K562 (cell line): ENCODE data around the gene LCA5. TPM values are rescaled to one million over a fixed set of nuclear protein-coding genes. Genes with fewer than 3 reads are reported as not detected.

Source experiments
- ATAC-seq: fragments of 200-7000 bp; cut with Tn5 transposase; 3 replicates; pipeline ENCODE4 v1.9.1; 2020; ENCODE audit warnings: moderate library complexity
- BruUV-seq: library from RNA; stranded (reverse); fragments of 400-500 nt; replicated peaks from 2 replicates; lab custom pipeline; 2021; lab: Mats Ljungman, UMichigan
- CTCF ChIA-PET: fragments of 300-600 bp; formaldehyde crosslinking; extraction: SDS; loops from one replicate; lab custom pipeline; 2021; ENCODE audit warnings: low intra/inter-chr PET ratio; lab: Yijun Ruan, JAX
- POLR2A ChIA-PET: fragments of 300-600, 350-650 bp; sonication (Branson Sonifier 250); formaldehyde crosslinking; extraction: SDS; loops from one replicate; lab custom pipeline; 2021; ENCODE audit warnings: antibody characterized with exemption, inconsistent platforms; lab: Yijun Ruan, JAX
- DNase-seq, 4 experiments: peaks; one replicate each; pipeline versions ENCODE4 v3.0.0 to v3.0.0-alpha.2; 2011 to 2018; ENCODE audit warnings: low spot score in 3 of 4, mixed read lengths in 3 of 4; ENCODE audit errors: extremely low read depth in 1 of 4
- FAIRE-seq: peaks from 2 replicates; lab custom pipeline; 2011; peaks lifted over from hg19 to GRCh38; lab: Jason Lieb, UNC
- H2AFZ ChIP-seq: 2 replicates; pipeline ENCODE4 v1.6.0; 2011; ENCODE audit warnings: low read depth, low read length, control low read depth, inconsistent platforms
- H3K27ac ChIP-seq: fragments of 200-600 bp; 3 replicates; pipeline ENCODE4 v1.8.0; 2011; ENCODE audit warnings: low read depth, mild to moderate bottlenecking, control low read depth, inconsistent platforms, low read length, moderate library complexity, mixed read lengths; ENCODE audit errors: extremely low read depth
- H3K27me3 ChIP-seq, 2 experiments: fragments of 300-600 bp in 1 of 2; 2 replicates in 1 of 2; 3 replicates in 1 of 2; pipeline versions ENCODE4 v1.6.0 to v1.8.0; 2011; ENCODE audit warnings: inconsistent platforms in 2 of 2, low read length in 2 of 2, mild to moderate bottlenecking in 1 of 2, mixed read lengths in 1 of 2, moderate library complexity in 1 of 2; ENCODE audit not compliant: control insufficient read depth in 2 of 2, insufficient read depth in 2 of 2
- H3K36me3 ChIP-seq: fragments of 300-600 bp; 3 replicates; pipeline ENCODE4 v1.8.0; 2011; ENCODE audit warnings: mild to moderate bottlenecking, low read length, inconsistent platforms; ENCODE audit not compliant: control insufficient read depth, insufficient read depth
- H3K4me1 ChIP-seq, 2 experiments: fragments of 200-600 bp in 1 of 2; replicated peaks in 1 of 2; 2 replicates in 1 of 2; 3 replicates in 1 of 2; pipeline versions ENCODE4 v1.5.1 to v1.8.0; 2011; ENCODE audit warnings: inconsistent platforms in 2 of 2, low read length in 2 of 2, mild to moderate bottlenecking in 1 of 2, mixed read lengths in 1 of 2, moderate library complexity in 1 of 2; ENCODE audit not compliant: control insufficient read depth in 2 of 2, insufficient read depth in 2 of 2
- H3K4me2 ChIP-seq: 2 replicates; pipeline ENCODE4 v1.6.1; 2011; ENCODE audit warnings: low read length, control low read depth, inconsistent platforms, mixed read lengths; ENCODE audit not compliant: insufficient read depth
- H3K4me3 ChIP-seq: fragments of 200-600 bp; sonication (generic), shearing (Covaris generic); 2 replicates; pipeline ENCODE4 v1.5.1; 2016; ENCODE audit warnings: control low read depth, inconsistent platforms
- H3K79me2 ChIP-seq: fragments of 200-600 bp; 3 replicates; pipeline ENCODE4 v1.8.0; 2011; ENCODE audit warnings: low read length, inconsistent platforms; ENCODE audit not compliant: control insufficient read depth, insufficient read depth
- H3K9ac ChIP-seq, 2 experiments: 2 replicates each; pipeline versions ENCODE4 v1.6.0 to v1.6.1; 2011; ENCODE audit warnings: low read depth in 2 of 2, low read length in 2 of 2, control low read depth in 1 of 2, inconsistent platforms in 1 of 2, mild to moderate bottlenecking in 1 of 2, mixed read lengths in 1 of 2; ENCODE audit not compliant: insufficient read depth in 1 of 2
- H3K9me1 ChIP-seq: one replicate; pipeline ENCODE4 v1.6.0; 2011; ENCODE audit warnings: inconsistent platforms, mild to moderate bottlenecking, low read length, moderate library complexity; ENCODE audit not compliant: control insufficient read depth, insufficient read depth
- H3K9me3 ChIP-seq: replicated peaks from 2 replicates; pipeline ENCODE4 v1.5.1; 2011; ENCODE audit warnings: low read depth, low read length, inconsistent platforms; ENCODE audit not compliant: control insufficient read depth, insufficient read depth
- H4K20me1 ChIP-seq: replicated peaks from 2 replicates; pipeline ENCODE4 v1.6.1; 2011; ENCODE audit warnings: low read length, inconsistent platforms, mixed read lengths; ENCODE audit not compliant: control insufficient read depth, insufficient read depth
- ATF1 ChIP-seq, 2 experiments: fragments of 450-650 bp in 1 of 2; IDR thresholded peaks; 2 replicates each; pipeline ENCODE4 v1.6.1; 2016; ENCODE audit warnings: missing compliant biosample characterization in 1 of 2, missing genetic modification characterization in 1 of 2
- CBFB ChIP-seq: sonication (generic); formaldehyde crosslinking; IDR thresholded peaks from 2 replicates; pipeline ENCODE4 v1.4.0; 2020; ENCODE audit warnings: mild to moderate bottlenecking, missing genetic modification reagents
- CCAR2 ChIP-seq: fragments of 200-400 bp; formaldehyde crosslinking; IDR thresholded peaks from 2 replicates; pipeline ENCODE4 v1.6.1; 2017; ENCODE audit warnings: mild to moderate bottlenecking, low read depth, low read length
- CTBP1 ChIP-seq: fragments of 450-650 bp; IDR thresholded peaks from 2 replicates; pipeline ENCODE4 v1.6.1; 2016; ENCODE audit warnings: borderline replicate concordance
- DIDO1 ChIP-seq: fragments of 450-650 bp; IDR thresholded peaks from 2 replicates; pipeline ENCODE4 v1.6.1; 2016; ENCODE audit warnings: low read depth, missing biosample characterization, missing genetic modification characterization
- HSF4 ChIP-seq: fragments of 250-450 bp; sonication (Bioruptor Pico); IDR thresholded peaks from 2 replicates; pipeline ENCODE4 v2.1.2; 2022; ENCODE audit warnings: mild to moderate bottlenecking, moderate library complexity, borderline replicate concordance
- PHF21A ChIP-seq: fragments of 450-650 bp; IDR thresholded peaks from 2 replicates; pipeline ENCODE4 v1.6.1; 2017; ENCODE audit warnings: low read depth, borderline replicate concordance
- RAD21 ChIP-seq, 2 experiments: fragments of 250-450 bp in 1 of 2; fragments of 450-650 bp in 1 of 2; sonication (Bioruptor Pico) in 1 of 2; formaldehyde crosslinking in 1 of 2; IDR thresholded peaks in 1 of 2; conservative IDR thresholded peaks in 1 of 2; 2 replicates each; pipeline versions ENCODE4 v1.4.0 to v1.8.0; 2020 to 2022; ENCODE audit warnings: mild to moderate bottlenecking in 2 of 2, moderate library complexity in 1 of 2
- RCOR1 ChIP-seq, 2 experiments: IDR thresholded peaks; 2 replicates each; pipeline ENCODE4 v1.6.1; 2012; ENCODE audit warnings: low read depth in 2 of 2, low read length in 2 of 2, borderline replicate concordance in 1 of 2, improper control_type of control experiment in 1 of 2
- SP1 ChIP-seq: sonication (generic); formaldehyde crosslinking; IDR thresholded peaks from 2 replicates; pipeline ENCODE4 v1.8.1; 2022; ENCODE audit warnings: mild to moderate bottlenecking, missing genetic modification reagents
- TCFL5 ChIP-seq: fragments of 250-450 bp; sonication (Bioruptor Pico); conservative IDR thresholded peaks from 2 replicates; pipeline ENCODE4 v1.6.1; 2021; ENCODE audit warnings: mild to moderate bottlenecking, moderate library complexity, matching md5 sums
- ZNF175 ChIP-seq: fragments of 200-800 bp; sonication (Bioruptor generic); IDR thresholded peaks from 2 replicates; pipeline ENCODE4 v1.6.1; 2016; ENCODE audit warnings: low read depth, mild to moderate bottlenecking, missing genetic modification characterization, missing compliant biosample characterization
- ZNF408 ChIP-seq: fragments of 250-450 bp; sonication (Bioruptor Pico); IDR thresholded peaks from 2 replicates; pipeline ENCODE4 v1.4.0; 2020; ENCODE audit warnings: low read depth, mild to moderate bottlenecking, moderate library complexity
- ZNF696 ChIP-seq: fragments of 250-450 bp; sonication (Bioruptor Pico); conservative IDR thresholded peaks from 2 replicates; pipeline ENCODE4 v1.4.0; 2020; ENCODE audit warnings: mild to moderate bottlenecking, moderate library complexity
- WGBS: fragments of 100-300 bp; shearing (Covaris generic); methylation state at CpG from one replicate; pipeline ENCODE4 v1.1.6; 2016; ENCODE audit warnings: low coverage, mixed read lengths; ENCODE audit not compliant: insufficient coverage; ENCODE audit errors: missing lambda C conversion rate; 5-methylcytosine and 5-hydroxymethylcytosine counted together
- in situ Hi-C: fragments of 300-500 bp; cut with MboI; formaldehyde crosslinking; loops from 4 replicates; pipeline ENCODE4 v1.15.0; 2018; ENCODE audit warnings: inconsistent platforms, mixed read lengths
- intact Hi-C: fragments of 100-400 bp; cut with micrococcal nuclease; formaldehyde crosslinking; loops from 2 replicates; pipeline ENCODE4 v1.14.2; 2022
- polyA plus RNA-seq, 8 experiments: library from polyadenylated mRNA; depleted of rRNA in 4 of 8; stranded (reverse) in 5 of 8; unstranded in 3 of 8; fragments of >200 nt; fragmentation: Nextera tagmentation in 2 of 8; fragmentation: Illumina TruSeq in 1 of 8; extraction: Ambion mirVana in 2 of 8; extraction: Trizol in 1 of 8; gene quantifications; 2 replicates each; pipeline versions ENCODE4 v1.2.1 to v1.2.3, GENCODE V29; 2011 to 2014; ENCODE audit warnings: inconsistent platforms in 1 of 8, missing spikeins in 1 of 8
- total RNA-seq, 7 experiments: library from RNA; depleted of rRNA in 6 of 7; stranded (reverse); fragments of >200 nt in 6 of 7; fragmentation: Illumina TruSeq in 2 of 7; extraction: Trizol in 2 of 7; gene quantifications; 2 replicates each; pipeline versions ENCODE4 v1.2.1 to v1.2.3, GENCODE V29; 2011 to 2021; ENCODE audit warnings: low replicate concordance in 1 of 7
- TF ChIP-seq, protein P1 (sequence below): fragments of 150-350 bp; IDR thresholded peaks from 2 replicates; pipeline ENCODE4 v1.6.1; 2014; ENCODE audit warnings: low read depth, mild to moderate bottlenecking, low read length, borderline replicate concordance
- TF ChIP-seq, protein P2 (sequence below): sonication (generic); formaldehyde crosslinking; IDR thresholded peaks from 2 replicates; pipeline ENCODE4 v1.8.0; 2022; ENCODE audit warnings: missing genetic modification reagents, mild to moderate bottlenecking, moderate library complexity, borderline replicate concordance
- TF ChIP-seq, protein P3 (sequence below), 2 experiments: fragments of 450-650 bp in 1 of 2; sonication (generic) in 1 of 2; formaldehyde crosslinking in 1 of 2; IDR thresholded peaks in 1 of 2; conservative IDR thresholded peaks in 1 of 2; 2 replicates each; pipeline versions ENCODE4 v1.6.1 to v1.8.1; 2016 to 2023; ENCODE audit warnings: mild to moderate bottlenecking in 2 of 2, moderate library complexity in 2 of 2, inconsistent platforms in 1 of 2, missing genetic modification reagents in 1 of 2

Gene LCA5
- total and polyA plus RNA-seq, 9 of the 15 experiments (the other 6 are each of a cell fraction or from before 2014, with no cell fraction given), result 1.0 to 3.4 (median 1.8) TPM

DNA sequence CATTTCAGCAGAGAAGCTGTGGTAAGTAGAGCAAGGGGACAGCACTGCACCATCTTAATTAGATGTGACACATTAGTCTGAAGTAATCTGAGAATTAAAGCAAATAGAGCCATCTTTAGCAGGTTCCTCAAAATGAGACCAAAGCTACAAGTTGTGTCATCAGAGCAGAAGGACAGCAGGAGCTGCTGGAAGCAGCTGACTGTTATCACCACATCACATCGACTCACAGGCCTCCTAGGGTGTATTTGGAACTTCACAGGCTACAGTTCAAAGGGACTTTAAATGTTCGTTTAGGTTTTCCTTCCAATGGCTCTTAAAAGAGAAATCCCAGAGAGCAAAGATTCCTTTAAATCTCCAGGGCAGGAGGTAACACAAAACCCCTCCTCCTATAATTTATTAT, 69.5 kb downstream of the LCA5 start:
- CTCF ChIA-PET, result no interaction called here
- in situ Hi-C loops, result no loop called here
- TF ChIP-seq ZNF408 (CRISPR knock-in tag) (no peak), CCAR2 (no peak), ZNF696 (CRISPR knock-in tag) (no peak), CTBP1 (peak; percentile 73; the same call in 1 of the 2 replicates), PHF21A (no peak), SP1 (no peak), RAD21 (CRISPR knock-in tag; conservative IDR thresholded peaks at IDR 0.05 in 1 of 2, IDR thresholded peaks at IDR 0.05 in 1 of 2) (peak; percentile 29 to 43), HSF4 (no peak), ATF1 (CRISPR knock-in tag; IDR thresholded peaks at IDR 0.05) (no peak), ATF1 (tag; IDR thresholded peaks at IDR 0.05) (peak; percentile 53), ZNF175 (CRISPR knock-in tag) (no peak), DIDO1 (tag) (no peak), TCFL5 (CRISPR knock-in tag) (no peak), CBFB (no peak), RCOR1 (IDR thresholded peaks at IDR 0.05; ENCODE audit: borderline replicate concordance in 1 of 2, low read depth in 2 of 2, low read length in 2 of 2) (peak in 1 of 2 experiments; percentile 64; a peak in 1 of 4 replicates)
- TF ChIP-seq, protein P1, sequence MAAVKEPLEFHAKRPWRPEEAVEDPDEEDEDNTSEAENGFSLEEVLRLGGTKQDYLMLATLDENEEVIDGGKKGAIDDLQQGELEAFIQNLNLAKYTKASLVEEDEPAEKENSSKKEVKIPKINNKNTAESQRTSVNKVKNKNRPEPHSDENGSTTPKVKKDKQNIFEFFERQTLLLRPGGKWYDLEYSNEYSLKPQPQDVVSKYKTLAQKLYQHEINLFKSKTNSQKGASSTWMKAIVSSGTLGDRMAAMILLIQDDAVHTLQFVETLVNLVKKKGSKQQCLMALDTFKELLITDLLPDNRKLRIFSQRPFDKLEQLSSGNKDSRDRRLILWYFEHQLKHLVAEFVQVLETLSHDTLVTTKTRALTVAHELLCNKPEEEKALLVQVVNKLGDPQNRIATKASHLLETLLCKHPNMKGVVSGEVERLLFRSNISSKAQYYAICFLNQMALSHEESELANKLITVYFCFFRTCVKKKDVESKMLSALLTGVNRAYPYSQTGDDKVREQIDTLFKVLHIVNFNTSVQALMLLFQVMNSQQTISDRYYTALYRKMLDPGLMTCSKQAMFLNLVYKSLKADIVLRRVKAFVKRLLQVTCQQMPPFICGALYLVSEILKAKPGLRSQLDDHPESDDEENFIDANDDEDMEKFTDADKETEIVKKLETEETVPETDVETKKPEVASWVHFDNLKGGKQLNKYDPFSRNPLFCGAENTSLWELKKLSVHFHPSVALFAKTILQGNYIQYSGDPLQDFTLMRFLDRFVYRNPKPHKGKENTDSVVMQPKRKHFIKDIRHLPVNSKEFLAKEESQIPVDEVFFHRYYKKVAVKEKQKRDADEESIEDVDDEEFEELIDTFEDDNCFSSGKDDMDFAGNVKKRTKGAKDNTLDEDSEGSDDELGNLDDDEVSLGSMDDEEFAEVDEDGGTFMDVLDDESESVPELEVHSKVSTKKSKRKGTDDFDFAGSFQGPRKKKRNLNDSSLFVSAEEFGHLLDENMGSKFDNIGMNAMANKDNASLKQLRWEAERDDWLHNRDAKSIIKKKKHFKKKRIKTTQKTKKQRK, result no peak
- TF ChIP-seq, protein P2, sequence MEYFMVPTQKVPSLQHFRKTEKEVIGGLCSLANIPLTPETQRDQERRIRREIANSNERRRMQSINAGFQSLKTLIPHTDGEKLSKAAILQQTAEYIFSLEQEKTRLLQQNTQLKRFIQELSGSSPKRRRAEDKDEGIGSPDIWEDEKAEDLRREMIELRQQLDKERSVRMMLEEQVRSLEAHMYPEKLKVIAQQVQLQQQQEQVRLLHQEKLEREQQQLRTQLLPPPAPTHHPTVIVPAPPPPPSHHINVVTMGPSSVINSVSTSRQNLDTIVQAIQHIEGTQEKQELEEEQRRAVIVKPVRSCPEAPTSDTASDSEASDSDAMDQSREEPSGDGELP (CRISPR knock-in tag), result peak; percentile 90
- TF ChIP-seq, protein P3, sequence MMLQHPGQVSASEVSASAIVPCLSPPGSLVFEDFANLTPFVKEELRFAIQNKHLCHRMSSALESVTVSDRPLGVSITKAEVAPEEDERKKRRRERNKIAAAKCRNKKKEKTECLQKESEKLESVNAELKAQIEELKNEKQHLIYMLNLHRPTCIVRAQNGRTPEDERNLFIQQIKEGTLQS (IDR thresholded peaks at IDR 0.05), result peak; percentile 29; the same call in 1 of the 2 replicates
- TF ChIP-seq, protein P3 (CRISPR knock-in tag; conservative IDR thresholded peaks at IDR 0.05), result no peak

More for the DNA sequence above, 69.5 kb downstream of the LCA5 start:
- peak; percentile 95 for ATAC-seq
- Histone ChIP-seq H3K9ac (no peak overlapping the region), H3K4me2 (no peak overlapping the region; the same call in 1 of the 2 replicates), H3K9me1 (no peaks in the 10 kb centered on the region), H2AFZ (peak overlapping the region; percentile 55), H3K36me3 (no peaks in the 10 kb centered on the region), H3K27me3 (no peaks in the 10 kb centered on the region), H3K4me1 (peaks cover 0 to 16% of the 10 kb centered on the region in 2 experiments; a peak in 2 of 5 replicates), H4K20me1 (no peaks in the 10 kb centered on the region), H3K27ac (no peak overlapping the region), H3K79me2 (no peaks in the 10 kb centered on the region), H3K4me3 (no peak overlapping the region), H3K9me3 (no peaks in the 10 kb centered on the region)
- POLR2A ChIA-PET, result interaction anchor here (0.6 to 2.0 kb wide), 5 partner anchors 9 to 390 kb away, joined by 3 to 6 read pairs (median 4); partner anchors contain the start of gene PHIP
- 0% methylated on average over 2 of the region's 2 CpGs for WGBS
- FAIRE-seq, result peak; percentile 74
- peak in 2 of 4 experiments; percentile 54 to 76 for DNase-seq
- intact Hi-C loops, result loop anchor here (2.0 to 10.0 kb wide), 6 partner anchors 60 to 523 kb away; partner anchors contain the start of gene PHIP
- no TSS peak for BruUV-seq
